ENCODE measurements around the gene ACTA1.

DNA sequence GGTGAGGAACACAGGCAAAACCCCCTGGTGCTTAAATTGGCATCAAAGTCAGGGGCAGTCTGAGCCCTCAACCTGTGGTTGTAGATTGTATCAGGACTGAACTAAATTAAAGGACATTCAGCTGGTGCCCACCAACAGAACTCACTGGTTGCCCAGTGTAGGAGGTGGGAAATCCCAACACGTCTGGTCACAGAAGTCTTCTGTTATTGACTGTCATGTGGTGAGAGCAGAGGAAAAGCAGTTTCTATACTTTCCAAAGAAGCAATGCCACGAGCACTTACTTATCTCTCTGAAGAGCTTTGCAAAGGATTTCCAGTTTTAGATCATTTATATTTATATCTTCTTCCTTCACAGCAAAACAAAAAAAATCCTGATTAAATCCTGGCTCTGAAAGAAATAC is 15.0 kb upstream of the ACTA1 start:
- TF ChIP-seq CTCF (IDR thresholded peaks at IDR 0.05; ENCODE audit: low read depth, low read length, missing input control) (no peak), SP1 (IDR thresholded peaks at IDR 0.05) (no peak), JUND (IDR thresholded peaks at IDR 0.05) (no peak)
- TF ChIP-seq, protein P1, sequence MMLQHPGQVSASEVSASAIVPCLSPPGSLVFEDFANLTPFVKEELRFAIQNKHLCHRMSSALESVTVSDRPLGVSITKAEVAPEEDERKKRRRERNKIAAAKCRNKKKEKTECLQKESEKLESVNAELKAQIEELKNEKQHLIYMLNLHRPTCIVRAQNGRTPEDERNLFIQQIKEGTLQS (IDR thresholded peaks at IDR 0.05): no peak
- TF ChIP-seq, protein P2, sequence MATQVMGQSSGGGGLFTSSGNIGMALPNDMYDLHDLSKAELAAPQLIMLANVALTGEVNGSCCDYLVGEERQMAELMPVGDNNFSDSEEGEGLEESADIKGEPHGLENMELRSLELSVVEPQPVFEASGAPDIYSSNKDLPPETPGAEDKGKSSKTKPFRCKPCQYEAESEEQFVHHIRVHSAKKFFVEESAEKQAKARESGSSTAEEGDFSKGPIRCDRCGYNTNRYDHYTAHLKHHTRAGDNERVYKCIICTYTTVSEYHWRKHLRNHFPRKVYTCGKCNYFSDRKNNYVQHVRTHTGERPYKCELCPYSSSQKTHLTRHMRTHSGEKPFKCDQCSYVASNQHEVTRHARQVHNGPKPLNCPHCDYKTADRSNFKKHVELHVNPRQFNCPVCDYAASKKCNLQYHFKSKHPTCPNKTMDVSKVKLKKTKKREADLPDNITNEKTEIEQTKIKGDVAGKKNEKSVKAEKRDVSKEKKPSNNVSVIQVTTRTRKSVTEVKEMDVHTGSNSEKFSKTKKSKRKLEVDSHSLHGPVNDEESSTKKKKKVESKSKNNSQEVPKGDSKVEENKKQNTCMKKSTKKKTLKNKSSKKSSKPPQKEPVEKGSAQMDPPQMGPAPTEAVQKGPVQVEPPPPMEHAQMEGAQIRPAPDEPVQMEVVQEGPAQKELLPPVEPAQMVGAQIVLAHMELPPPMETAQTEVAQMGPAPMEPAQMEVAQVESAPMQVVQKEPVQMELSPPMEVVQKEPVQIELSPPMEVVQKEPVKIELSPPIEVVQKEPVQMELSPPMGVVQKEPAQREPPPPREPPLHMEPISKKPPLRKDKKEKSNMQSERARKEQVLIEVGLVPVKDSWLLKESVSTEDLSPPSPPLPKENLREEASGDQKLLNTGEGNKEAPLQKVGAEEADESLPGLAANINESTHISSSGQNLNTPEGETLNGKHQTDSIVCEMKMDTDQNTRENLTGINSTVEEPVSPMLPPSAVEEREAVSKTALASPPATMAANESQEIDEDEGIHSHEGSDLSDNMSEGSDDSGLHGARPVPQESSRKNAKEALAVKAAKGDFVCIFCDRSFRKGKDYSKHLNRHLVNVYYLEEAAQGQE (IDR thresholded peaks at IDR 0.05): no peak
